ENCODE measurements around the gene TRIB2.
"Not testable (repeated sequence)": the region's sequence is repeated elsewhere in the genome, so short reads cannot be mapped to it uniquely, and the experiment has no call there.

TRIB2 gene

GRCh38 chr2:12675352-12675795 is 41.4 kb upstream of the TRIB2 start:
- Histone ChIP-seq H3K36me3 (ENCODE audit: control insufficient read depth, insufficient read depth, low read length) (no peaks in the 10 kb centered on the region), H3K9me3 (ENCODE audit: control insufficient read depth, low read length) (no peaks in the 10 kb centered on the region), H3K4me3 (ENCODE audit: low read depth, low read length) (no peak overlapping the region), H3K4me2 (ENCODE audit: low read length) (no peak overlapping the region), H3K79me2 (no peaks in the 10 kb centered on the region), H2AFZ (no peak overlapping the region), H3K9ac (no peak overlapping the region), H3K27ac (no peak overlapping the region), H3K27me3 (ENCODE audit: control insufficient read depth, insufficient read depth, low read length) (no peaks in the 10 kb centered on the region), H3K4me1 (no peaks in the 10 kb centered on the region)
- no peak for TF ChIP-seq CTCF (IDR thresholded peaks at IDR 0.05)

- H3K27ac ChIP-seq, result no peak overlapping the region
- no peaks in the 10 kb centered on the region for H3K4me1 ChIP-seq
- H2AFZ ChIP-seq, result no peak overlapping the region
- no peaks in the 10 kb centered on the region for H3K79me2 ChIP-seq
- no peak for TF ChIP-seq CTCF (IDR thresholded peaks at IDR 0.05)
- H3K27me3 ChIP-seq (ENCODE audit: control insufficient read depth, insufficient read depth, low read length), result no peaks in the 10 kb centered on the region
- H3K36me3 ChIP-seq (ENCODE audit: control insufficient read depth, insufficient read depth, low read length), result no peaks in the 10 kb centered on the region
- no peak overlapping the region for H3K9ac ChIP-seq
- H3K4me2 ChIP-seq (ENCODE audit: low read length), result no peak overlapping the region
- H3K9me3 ChIP-seq (ENCODE audit: control insufficient read depth, low read length), result no peaks in the 10 kb centered on the region
- H3K4me3 ChIP-seq (ENCODE audit: low read depth, low read length), result no peak overlapping the region
Measured at GRCh38 chr2:12675801-12676200, 40.9 kb upstream of the TRIB2 start.

- Histone ChIP-seq H3K79me2 (no peaks in the 10 kb centered on the region), H3K4me3 (ENCODE audit: low read depth, low read length) (no peak overlapping the region), H3K4me2 (ENCODE audit: low read length) (no peak overlapping the region), H3K4me1 (no peaks in the 10 kb centered on the region), H3K9me3 (ENCODE audit: control insufficient read depth, low read length) (no peaks in the 10 kb centered on the region), H3K9ac (no peak overlapping the region), H2AFZ (no peak overlapping the region), H3K27me3 (ENCODE audit: control insufficient read depth, insufficient read depth, low read length) (no peaks in the 10 kb centered on the region), H3K27ac (no peak overlapping the region), H3K36me3 (ENCODE audit: control insufficient read depth, insufficient read depth, low read length) (no peaks in the 10 kb centered on the region)
- no peak for TF ChIP-seq CTCF (IDR thresholded peaks at IDR 0.05)
Measured at GRCh38 chr2:12676771-12677170, 40.0 kb upstream of the TRIB2 start.

GRCh38 chr2:12678186-12678585 is 38.5 kb upstream of the TRIB2 start:
- Histone ChIP-seq H3K27ac (no peak overlapping the region), H3K9me3 (ENCODE audit: control insufficient read depth, low read length) (no peaks in the 10 kb centered on the region), H3K4me3 (ENCODE audit: low read depth, low read length) (no peak overlapping the region), H3K36me3 (ENCODE audit: control insufficient read depth, insufficient read depth, low read length) (no peaks in the 10 kb centered on the region), H2AFZ (no peak overlapping the region), H3K4me2 (ENCODE audit: low read length) (no peak overlapping the region), H3K79me2 (no peaks in the 10 kb centered on the region), H3K27me3 (ENCODE audit: control insufficient read depth, insufficient read depth, low read length) (no peaks in the 10 kb centered on the region), H3K9ac (no peak overlapping the region), H3K4me1 (no peaks in the 10 kb centered on the region)
- TF ChIP-seq CTCF (IDR thresholded peaks at IDR 0.05), result no peak

GRCh38 chr2:12679550-12680072 is 37.1 kb upstream of the TRIB2 start:
- no peak overlapping the region for H3K27ac ChIP-seq
- no peaks in the 10 kb centered on the region for H3K27me3 ChIP-seq (ENCODE audit: control insufficient read depth, insufficient read depth, low read length)
- no peaks in the 10 kb centered on the region for H3K79me2 ChIP-seq
- no peak overlapping the region for H2AFZ ChIP-seq
- H3K4me3 ChIP-seq (ENCODE audit: low read depth, low read length), result no peak overlapping the region
- no peaks in the 10 kb centered on the region for H3K9me3 ChIP-seq (ENCODE audit: control insufficient read depth, low read length)
- TF ChIP-seq CTCF (IDR thresholded peaks at IDR 0.05), result no peak
- no peak overlapping the region for H3K4me2 ChIP-seq (ENCODE audit: low read length)
- H3K36me3 ChIP-seq (ENCODE audit: control insufficient read depth, insufficient read depth, low read length), result no peaks in the 10 kb centered on the region
- H3K9ac ChIP-seq, result no peak overlapping the region
- H3K4me1 ChIP-seq, result peaks cover 7% of the 10 kb centered on the region

- H3K27me3 ChIP-seq (ENCODE audit: control insufficient read depth, insufficient read depth, low read length); H3K4me2 ChIP-seq (ENCODE audit: low read length); H3K9ac ChIP-seq; H3K27ac ChIP-seq; H3K36me3 ChIP-seq (ENCODE audit: control insufficient read depth, insufficient read depth, low read length); H2AFZ ChIP-seq; H3K4me3 ChIP-seq (ENCODE audit: low read depth, low read length); H3K79me2 ChIP-seq; H3K4me1 ChIP-seq; H3K9me3 ChIP-seq (ENCODE audit: control insufficient read depth, low read length): not testable (repeated sequence)
Measured at GRCh38 chr2:12680115-12680514, 36.6 kb upstream of the TRIB2 start.
